ENCODE data around the gene SMCR8.

The SMCR8 gene

DNA sequence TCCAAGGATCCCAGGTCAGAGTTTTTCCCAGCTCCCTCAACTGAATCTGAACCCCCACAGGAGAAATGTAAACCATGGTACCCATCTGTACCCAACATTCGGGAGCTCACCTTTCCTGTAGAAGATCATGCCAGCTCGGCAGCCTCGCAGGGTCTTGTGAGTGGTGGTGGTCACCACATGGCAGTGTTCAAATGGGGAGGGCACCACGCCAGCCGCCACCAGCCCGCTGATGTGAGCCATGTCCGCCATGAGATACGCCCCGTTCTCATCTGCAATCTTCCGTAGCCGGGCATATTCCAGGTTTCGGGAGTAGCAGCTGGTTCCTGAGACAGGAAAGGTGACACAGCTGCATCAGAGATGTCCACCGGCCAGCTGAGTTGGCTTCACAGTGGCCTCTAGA lies 24.8 kb downstream of the SMCR8 start:
- FAIRE-seq (no peak), DNase-seq (ENCODE audit: insufficient read length, low spot score) (no peak)
- TF ChIP-seq, protein P1, sequence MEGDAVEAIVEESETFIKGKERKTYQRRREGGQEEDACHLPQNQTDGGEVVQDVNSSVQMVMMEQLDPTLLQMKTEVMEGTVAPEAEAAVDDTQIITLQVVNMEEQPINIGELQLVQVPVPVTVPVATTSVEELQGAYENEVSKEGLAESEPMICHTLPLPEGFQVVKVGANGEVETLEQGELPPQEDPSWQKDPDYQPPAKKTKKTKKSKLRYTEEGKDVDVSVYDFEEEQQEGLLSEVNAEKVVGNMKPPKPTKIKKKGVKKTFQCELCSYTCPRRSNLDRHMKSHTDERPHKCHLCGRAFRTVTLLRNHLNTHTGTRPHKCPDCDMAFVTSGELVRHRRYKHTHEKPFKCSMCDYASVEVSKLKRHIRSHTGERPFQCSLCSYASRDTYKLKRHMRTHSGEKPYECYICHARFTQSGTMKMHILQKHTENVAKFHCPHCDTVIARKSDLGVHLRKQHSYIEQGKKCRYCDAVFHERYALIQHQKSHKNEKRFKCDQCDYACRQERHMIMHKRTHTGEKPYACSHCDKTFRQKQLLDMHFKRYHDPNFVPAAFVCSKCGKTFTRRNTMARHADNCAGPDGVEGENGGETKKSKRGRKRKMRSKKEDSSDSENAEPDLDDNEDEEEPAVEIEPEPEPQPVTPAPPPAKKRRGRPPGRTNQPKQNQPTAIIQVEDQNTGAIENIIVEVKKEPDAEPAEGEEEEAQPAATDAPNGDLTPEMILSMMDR (IDR thresholded peaks at IDR 0.05; ENCODE audit: insufficient read depth, missing control alignments) = no peak

GRCh38 chr17:18344021-18344420 lies 28.9 kb downstream of the SMCR8 start:
- FAIRE-seq = no peak
- DNase-seq (ENCODE audit: insufficient read length, low spot score) = no peak
- TF ChIP-seq, protein P1 (IDR thresholded peaks at IDR 0.05; ENCODE audit: insufficient read depth, missing control alignments) = no peak

DNA sequence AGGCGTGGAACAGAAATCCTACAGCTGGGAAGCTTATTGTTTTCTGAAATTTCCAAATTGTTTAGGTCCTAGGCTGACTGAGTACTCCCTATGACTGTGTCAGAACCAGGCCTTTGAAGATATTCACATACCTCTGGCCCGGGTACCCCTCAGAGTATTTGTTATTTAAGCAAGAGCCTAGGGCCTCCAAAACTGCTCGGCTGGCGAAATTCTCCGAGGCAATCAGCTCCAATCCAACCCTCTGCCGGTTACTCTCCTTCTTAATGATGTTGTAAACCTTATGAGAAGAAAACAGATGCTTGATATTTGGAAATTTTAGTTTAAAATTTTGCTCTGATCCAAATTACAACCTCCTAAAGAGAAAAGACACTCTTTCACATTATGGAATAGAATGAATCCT lies 38.4 kb downstream of the SMCR8 start:
- TF ChIP-seq, protein P1 (IDR thresholded peaks at IDR 0.05; ENCODE audit: insufficient read depth, missing control alignments) = no peak
- DNase-seq (ENCODE audit: insufficient read length, low spot score) (no peak), FAIRE-seq (no peak)

GRCh38 chr17:18356624-18357023 lies 41.5 kb downstream of the SMCR8 start:
- FAIRE-seq (no peak), DNase-seq (ENCODE audit: insufficient read length, low spot score) (no peak)
- TF ChIP-seq, protein P1 (IDR thresholded peaks at IDR 0.05; ENCODE audit: insufficient read depth, missing control alignments) = no peak

DNA sequence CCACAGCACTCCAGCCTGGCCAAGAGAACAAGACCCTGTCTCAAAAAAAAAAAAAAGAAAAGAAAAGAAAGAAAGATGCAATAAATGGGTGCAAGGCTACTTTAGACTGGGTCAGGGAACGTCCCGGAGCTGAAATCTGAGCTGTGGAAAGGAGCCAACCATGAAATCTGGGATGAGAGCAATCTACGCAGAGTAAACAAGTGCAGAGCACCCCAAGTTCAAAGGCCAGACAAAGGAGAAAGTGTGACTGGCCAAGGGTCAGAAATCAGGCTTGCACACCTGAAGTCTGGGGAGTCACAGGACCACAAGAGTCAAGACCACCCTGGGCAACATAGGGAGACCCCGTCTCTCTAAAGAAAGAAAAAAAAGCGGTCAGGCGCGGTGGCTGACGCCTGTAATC lies 45.4 kb downstream of the SMCR8 start:
- no peak for DNase-seq (ENCODE audit: insufficient read length, low spot score)
- FAIRE-seq = no peak
- TF ChIP-seq, protein P1 (IDR thresholded peaks at IDR 0.05; ENCODE audit: insufficient read depth, missing control alignments) = no peak

DNA sequence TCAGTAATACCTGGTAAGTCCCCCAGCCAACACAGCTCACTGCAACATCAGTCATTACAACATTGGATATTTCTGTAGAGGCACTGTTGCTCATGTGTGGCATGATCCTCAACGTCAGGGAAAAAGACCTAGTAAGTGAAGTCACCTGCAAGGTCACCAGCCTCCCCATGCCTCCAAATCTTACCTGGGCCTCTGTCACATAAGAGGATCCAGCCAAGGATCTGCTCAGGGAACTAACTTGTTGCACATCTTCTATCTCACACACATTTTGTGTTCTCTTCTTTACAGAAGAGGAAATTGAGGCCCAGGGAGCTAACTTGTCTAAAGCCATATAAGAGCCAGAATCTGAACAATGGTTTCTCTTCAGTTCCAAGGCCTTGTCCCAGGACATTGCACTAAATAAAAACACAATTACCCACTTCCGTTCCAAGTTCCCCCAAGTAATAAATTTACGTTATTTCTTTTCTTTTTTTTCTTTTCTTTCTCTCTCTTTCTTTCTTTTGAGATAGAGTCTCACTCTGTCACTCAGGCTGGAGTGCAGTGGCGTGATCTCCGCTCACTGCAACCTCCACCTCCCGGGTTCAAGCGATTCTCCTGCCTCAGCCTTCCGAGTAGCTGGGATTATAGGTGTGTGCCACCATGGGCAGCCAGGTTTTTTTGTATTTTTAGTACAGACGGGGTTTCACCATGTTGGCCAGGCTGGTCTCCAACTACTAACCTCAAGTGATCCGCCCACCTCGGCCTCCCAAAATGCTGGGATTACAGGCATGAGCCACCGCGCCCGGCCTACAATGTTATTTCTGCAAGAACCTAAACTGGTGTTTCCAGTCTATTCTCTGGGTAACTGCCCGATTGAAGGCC lies 47.0 kb downstream of the SMCR8 start:
- FAIRE-seq (no peak), DNase-seq (ENCODE audit: insufficient read length, low spot score) (no peak)
- TF ChIP-seq, protein P1 (IDR thresholded peaks at IDR 0.05; ENCODE audit: insufficient read depth, missing control alignments) = no peak

GRCh38 chr17:18362698-18363100 lies 47.6 kb downstream of the SMCR8 start:
- FAIRE-seq (no peak), DNase-seq (ENCODE audit: insufficient read length, low spot score) (no peak)
- TF ChIP-seq, protein P1 (IDR thresholded peaks at IDR 0.05; ENCODE audit: insufficient read depth, missing control alignments) = no peak

Measured in D721Med (cell line).